HG03196 (cell line): ENCODE results near the gene PLAC8L1.

Experiments
- ATAC-seq: cut with Tn5 transposase; IDR thresholded peaks from one replicate; pipeline ENCODE4 v1.9.1; 2021; ENCODE audit not compliant: unreplicated experiment

The PLAC8L1 gene

DNA sequence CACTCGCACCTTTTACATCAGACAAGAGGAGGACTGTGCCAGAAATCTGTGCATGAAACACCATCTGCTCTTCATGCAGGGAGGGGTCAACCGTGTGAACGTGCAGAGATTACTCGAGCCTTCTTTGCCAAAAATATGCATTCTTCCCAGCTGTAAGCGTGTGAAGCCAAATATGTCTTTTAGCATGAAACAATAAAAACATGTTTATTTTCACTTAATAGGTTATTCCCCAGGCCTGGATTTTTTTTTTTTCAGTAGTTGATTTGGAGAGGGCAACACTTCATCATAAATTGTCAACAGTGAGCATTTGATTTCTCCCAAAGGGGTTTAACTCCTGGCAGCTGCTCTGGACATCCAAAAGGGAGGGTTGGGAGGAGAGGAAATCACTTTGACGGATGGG, 23.8 kb downstream of the PLAC8L1 start:
- ATAC-seq: no peak

- peak; percentile 38 for ATAC-seq
These were observed 25.5 kb downstream of the PLAC8L1 start for GRCh38 chr5:146079695-146080373.

GRCh38 chr5:146078566-146078965, 26.8 kb downstream of the PLAC8L1 start:
- no peak for ATAC-seq

- ATAC-seq: no peak
These were observed 28.9 kb downstream of the PLAC8L1 start for GRCh38 chr5:146076455-146076854.

- no peak for ATAC-seq
These were observed 29.3 kb downstream of the PLAC8L1 start for GRCh38 chr5:146076028-146076427.

- ATAC-seq: no peak
These were observed 32.0 kb downstream of the PLAC8L1 start for GRCh38 chr5:146073239-146073900.

GRCh38 chr5:146072595-146072994, 32.8 kb downstream of the PLAC8L1 start:
- no peak for ATAC-seq

DNA sequence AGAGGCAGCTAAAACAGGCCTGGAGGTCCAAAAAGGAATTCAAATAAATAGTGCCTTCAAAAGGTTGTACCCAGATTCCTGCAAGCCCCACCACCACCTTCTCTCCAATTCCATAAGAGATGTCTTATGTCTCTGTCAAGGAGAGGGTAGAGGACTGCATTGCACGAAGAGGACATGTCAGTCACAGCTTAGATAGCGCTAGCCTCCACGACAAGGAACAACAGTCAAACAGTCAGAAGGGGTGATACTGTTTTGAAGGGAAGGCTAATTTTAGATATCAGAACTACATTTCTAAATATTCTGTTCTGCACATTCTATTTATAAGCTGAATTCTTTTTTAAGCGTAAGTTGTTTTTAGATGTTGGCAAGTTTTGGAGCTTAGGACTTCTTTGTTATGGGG, 34.2 kb downstream of the PLAC8L1 start:
- no peak for ATAC-seq

DNA sequence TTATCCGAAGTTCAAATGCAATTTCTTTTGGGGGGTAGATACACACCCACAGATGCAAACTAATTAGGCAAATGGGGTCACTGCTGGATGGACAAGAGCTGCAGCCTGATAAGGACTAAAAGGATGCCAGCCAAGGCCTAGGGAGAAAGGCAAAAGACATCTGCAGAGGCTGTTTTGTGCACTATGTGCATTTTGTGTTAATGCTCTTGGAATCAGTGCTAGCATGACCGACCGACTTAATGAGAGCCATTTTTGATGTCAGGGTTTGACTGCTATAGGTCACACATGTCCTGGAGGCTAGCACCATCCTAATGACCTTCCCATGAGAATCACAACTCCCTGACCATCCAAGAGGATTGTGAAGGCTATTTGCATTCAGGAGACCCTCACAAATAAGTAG, 34.6 kb downstream of the PLAC8L1 start:
- ATAC-seq: no peak

DNA sequence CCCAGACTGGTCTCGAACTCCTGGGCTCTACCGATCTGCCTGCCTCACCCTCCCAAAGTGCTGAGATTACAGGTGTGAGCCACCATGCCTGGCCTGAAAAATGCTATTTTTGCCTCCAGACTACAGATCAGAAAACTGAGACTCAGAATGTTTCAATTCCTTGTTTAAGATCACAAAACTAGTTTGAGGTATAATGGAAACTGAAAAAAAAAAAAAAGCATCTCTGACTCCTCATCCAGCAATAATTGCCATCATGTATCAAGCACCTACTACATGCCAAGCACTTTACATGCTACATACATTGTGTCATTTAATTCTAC, 35.6 kb downstream of the PLAC8L1 start:
- no peak for ATAC-seq

DNA sequence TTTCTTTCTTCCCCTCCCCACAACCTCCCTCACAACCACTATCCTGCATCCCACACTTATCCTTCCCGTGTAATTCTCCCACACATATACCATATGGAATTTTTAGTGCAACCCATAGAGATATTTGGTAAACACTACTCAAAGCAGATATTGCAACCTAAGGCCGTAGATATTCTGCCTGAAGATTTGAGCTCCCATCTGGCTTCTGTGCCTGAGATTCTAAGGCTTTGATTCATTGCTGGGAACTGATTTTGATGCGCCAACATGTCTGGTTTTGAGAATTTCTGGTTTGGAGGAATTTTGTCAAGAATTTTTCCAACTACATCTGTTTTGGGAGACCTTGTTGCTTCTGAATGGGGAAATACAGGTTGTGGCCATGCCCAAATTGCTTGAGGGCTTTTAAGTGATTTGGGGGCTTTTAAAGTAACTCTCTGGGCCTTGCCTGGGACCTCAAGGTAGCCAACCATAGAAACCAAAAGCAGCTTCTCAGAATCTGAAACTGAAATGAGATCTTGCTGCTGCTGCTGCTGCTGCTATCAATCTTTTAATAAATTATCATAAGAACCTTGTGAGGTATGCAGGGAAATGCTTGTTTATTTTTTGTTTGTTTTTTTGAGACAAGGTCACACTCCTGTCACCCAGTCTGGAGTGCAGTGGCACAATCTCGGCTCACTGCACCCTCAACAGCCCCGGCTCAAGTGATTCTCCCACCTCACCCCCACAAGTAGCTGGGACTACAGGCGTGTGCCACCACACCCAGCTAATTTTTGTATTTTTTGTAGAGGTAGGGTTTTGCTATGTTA, 36.2 kb downstream of the PLAC8L1 start:
- ATAC-seq: peak; percentile 61

DNA sequence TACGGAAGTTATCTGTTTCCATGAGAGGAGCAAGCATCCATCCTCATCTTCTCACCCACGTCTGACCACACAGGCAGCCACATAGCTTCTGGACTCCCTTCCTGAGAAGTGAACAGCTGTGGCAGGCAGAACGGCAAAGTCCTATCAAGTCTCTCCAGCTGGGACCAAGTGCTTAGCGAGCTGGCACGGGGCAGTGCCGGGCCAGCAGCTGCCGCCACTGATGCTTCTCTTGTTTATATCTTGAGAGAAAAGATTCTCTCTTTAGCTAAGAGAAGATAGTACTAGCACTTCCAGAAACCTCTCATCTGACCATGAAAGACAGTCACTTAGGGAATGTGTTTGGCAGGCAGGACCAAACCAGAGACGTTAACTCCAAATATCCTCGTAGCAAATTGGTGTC, 37.2 kb downstream of the PLAC8L1 start:
- ATAC-seq: no peak

- ATAC-seq: no peak
These were observed 38.4 kb downstream of the PLAC8L1 start for GRCh38 chr5:146066968-146067367.

DNA sequence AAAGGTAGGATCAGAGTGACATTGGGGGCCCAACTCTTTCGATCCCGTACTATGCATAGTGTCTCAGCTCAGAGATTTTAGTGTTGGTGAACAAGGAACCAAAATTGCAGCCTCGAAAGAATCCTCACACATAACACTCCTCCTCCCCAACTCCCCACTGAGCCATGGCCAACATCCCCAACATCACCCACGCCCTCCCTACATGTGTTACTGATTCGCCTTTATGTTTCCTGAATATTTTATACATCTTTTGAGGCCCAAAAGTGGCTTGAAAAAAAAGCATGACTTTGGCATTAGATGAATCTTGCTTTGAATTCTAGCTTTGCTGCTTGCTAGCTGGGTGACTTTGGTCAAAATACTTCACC, 45.2 kb downstream of the PLAC8L1 start:
- no peak for ATAC-seq

DNA sequence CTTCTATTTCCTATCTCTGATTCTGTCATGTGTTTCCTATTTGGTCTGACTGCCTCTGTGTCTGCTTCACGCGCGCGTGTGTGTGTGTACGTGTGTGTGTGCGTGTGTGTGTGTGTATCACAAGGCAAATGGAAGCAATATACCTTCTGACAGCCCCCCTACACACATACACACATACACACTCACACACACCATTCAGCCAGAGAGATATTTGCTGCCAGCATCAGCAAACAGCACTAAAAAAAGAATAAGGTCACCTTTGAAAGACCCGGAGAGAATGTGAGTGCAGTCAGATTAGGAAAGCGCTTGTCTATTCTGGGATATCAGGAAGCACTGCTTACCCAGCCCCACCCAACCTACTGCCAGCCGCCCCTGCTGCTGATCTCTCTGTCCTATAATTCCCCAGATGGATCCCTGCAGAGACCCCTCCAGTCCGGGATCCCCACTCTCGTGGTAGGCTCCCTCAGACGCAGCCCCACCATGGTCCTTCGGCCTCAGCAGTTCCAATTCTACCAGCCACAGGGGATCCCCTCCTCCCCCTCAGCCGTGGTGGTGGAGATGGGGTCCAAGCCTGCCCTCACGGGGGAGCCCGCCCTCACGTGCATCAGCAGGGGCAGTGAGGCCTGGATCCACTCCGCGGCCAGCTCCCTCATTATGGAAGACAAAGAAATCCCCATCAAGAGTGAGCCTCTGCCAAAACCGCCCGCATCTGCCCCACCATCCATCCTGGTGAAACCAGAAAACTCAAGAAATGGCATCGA, 45.7 kb downstream of the PLAC8L1 start:
- no peak for ATAC-seq

- no peak for ATAC-seq
These were observed 49.9 kb downstream of the PLAC8L1 start for GRCh38 chr5:146055432-146055831.

GRCh38 chr5:146052780-146053179, 52.6 kb downstream of the PLAC8L1 start:
- ATAC-seq: no peak

DNA sequence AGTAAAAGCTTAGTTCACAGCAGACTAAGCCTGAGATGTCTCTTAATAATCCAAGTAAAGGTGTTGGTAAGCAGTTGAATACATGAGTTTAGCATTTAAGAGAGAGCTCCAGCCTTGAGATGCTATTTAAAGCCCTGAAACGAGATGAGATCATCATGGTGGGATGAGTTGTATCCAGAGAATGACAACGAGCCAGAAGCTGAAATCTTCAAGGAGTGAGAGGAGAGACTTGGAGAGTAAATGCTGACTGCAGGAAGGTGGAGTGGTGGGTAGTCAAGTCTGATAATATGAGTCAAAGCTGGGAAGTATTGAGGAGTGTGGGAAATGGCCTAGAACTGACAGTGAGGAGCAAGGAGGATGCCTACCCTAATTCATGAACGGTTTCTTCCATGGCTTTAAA, 53.7 kb downstream of the PLAC8L1 start:
- ATAC-seq: no peak

- no peak for ATAC-seq
These were observed 55.3 kb downstream of the PLAC8L1 start for GRCh38 chr5:146050086-146050485.

DNA sequence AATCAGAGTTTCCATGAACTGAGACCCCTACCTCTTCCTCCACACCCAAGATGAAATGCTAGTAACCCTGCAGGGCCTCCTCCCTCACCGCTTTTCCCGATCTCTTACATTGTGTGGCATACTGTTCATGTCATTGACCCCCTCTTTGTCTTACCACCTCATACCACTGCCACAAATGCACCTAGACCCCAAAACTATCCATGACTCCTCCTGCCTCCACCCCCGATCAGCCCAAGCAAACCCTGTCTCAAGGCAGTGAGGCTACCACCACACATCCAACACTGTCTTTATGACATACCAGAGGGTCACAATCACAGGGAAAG, 55.7 kb downstream of the PLAC8L1 start:
- no peak for ATAC-seq

DNA sequence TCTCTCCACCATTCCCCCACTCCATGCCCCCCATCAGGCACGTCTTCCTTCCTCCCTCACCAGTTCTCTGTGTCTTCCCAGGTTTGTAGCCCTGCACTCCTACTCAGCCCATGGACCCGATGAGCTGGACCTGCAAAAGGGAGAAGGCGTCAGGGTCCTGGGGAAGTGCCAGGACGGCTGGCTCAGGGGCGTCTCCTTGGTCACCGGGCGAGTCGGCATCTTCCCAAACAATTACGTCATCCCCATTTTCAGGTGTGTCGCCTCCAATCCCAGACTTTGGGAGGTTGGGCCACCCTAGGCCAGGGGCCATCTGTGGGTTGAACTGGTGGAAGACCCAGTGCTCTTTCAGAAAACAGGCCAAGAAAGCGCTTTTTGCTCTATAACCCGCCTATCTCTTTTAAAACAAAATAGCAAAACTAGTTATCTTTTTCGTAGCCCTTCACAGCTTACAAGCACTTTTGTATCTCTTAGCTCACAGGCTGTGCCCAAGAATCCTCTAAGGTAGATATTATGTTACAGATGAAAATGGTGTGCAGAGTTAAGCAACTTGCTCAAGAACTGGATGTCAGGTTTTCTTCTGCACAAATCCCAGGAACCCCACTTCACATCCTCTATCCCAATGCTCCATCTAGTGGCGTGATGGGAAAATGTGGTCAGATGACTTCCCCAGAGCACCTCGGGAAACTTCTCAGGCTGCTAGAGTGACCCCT, 56.2 kb downstream of the PLAC8L1 start:
- no peak for ATAC-seq
